HG02642 (cell line): ENCODE measurements around the gene CCDC154.
"Not testable (repeated sequence)": the region's sequence is repeated elsewhere in the genome, so short reads cannot be mapped to it uniquely, and the experiment has no call there.

ENCODE experiments used
- ATAC-seq: cut with Tn5 transposase; IDR thresholded peaks from one replicate; pipeline ENCODE4 v1.9.1; 2021; ENCODE audit warnings: mild to moderate bottlenecking; ENCODE audit not compliant: unreplicated experiment, poor library complexity

The CCDC154 gene

DNA sequence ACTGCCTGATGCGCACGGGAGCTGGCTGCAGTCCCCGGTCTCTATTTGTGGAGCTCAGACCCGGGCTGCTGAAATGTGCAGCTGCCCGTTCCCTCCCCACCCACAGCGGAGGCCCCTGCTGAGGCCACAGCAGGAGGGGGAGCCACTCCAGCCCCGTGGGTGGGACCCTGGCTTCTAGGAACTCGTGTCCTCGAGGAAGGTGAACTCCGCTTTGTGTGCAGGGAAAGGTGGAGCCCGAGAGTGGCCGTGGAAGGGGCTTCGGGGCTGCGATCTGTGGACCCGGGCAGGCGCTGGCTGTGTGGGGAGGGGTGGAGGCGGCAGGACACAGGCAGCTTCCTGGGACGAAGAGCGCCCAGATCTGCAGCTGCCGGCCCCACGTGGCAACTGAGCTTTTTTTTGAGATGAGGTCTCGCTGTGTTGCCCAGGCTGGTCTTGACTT lies 2.9 kb downstream of the CCDC154 start:
- ATAC-seq: no peak

DNA sequence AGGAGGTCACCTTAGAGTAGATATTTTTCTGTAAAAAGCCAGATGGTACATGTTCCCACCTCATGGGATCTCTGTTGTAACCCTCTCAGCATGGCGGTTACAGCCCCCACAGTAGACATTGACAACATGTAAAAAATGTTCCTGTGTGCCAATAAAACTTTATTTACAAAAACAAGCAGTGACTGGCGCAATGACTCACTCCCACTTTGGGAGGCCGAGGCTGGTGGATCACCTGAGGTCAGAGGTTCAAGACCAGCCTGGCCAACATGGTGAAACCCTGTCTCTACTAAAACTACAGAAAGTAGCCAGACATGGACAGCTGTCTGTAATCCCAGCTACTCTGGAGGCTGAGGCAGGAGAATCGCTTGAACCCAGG lies 4.7 kb downstream of the CCDC154 start:
- not testable (repeated sequence) for ATAC-seq

DNA sequence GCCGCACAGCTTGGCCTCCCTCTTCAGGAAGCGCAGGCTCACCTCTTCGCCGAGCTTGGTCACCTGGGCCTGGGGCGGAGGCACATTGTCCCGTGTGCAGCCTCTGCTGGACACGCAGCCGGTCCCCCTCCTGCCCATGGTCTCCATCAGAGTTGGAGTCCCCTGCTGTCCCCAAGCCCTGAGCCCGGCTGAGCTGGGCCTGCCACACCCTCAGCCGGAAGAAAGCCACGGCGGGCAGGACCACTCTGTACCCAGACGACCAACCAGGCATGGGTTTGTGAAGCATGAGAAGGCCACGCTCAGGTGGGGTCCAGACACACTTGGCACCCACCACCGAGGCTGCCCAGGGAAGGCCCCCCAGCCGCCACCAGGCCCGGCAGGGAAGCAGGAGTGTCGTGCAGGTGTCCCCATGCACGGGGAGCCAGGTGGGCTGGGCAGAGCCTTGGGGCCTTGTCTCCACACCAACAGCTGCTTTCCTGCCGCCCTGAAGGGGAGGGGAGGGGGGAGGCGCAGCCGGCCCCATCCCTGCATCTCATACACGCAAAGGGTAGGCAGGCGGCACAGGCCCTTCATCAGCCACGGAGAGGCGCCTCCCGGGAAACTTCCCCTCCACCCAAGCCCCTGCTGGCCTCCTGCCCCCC lies 5.2 kb downstream of the CCDC154 start:
- ATAC-seq: no peak

DNA sequence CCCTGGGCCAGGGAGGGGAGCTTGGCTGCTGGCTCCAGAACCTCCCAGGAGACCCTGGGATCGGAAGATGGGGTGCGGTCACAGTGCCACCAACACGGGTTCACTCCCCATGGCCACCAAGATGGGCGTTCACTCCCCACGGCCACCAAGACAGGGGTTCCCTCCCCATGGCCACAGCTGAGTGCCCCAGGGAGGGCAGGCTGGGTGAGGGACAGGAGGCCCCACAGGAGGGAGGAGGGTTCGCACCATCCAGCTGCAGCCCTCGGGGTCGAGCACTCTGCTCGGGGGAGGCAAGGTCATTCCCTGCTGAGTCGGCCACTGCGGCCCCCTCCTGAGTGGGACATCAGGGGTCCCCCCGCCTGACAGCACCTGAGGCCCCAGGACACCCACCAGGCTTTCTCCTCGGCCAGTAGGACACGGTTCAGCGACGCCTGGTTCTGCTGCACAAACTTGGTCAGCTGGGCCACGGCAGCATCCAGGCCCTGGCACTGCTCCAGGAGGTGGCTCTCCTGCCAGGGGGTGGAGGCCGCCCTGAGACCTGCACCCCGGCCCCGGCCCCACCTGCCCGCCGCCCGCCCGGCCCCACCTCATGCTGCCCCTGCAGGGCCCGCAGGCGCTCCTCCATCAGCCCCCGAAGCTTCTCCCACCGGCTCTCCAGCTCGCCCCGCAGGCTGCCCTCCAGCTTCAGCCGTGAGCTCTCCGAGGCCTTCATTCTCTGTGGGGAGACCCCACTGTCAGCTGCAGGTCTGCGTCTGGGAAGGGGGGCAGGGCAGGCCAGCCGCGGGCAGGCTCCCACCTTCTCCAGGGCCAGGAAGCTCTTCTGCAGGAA lies 5.9 kb downstream of the CCDC154 start:
- ATAC-seq: no peak

DNA sequence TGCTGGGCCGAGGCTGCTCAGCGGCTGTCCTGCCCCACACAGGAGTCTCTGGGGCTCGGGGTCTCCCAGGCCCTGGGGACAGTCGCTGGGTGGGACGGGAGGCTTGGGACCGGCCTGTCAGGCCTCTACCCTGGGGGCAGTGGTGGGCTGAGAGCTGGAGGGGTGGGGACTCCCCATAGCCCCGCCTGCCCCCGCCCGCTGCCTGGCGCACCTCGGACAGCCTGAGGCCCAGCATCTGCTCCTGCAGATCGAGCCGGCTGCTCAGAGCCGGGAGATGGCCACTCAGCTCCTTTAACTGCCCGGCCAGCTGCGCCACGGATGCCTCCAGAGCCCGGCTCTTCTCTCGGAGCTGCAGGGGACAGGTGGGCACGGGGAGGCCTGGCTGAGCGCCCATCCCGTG lies 6.8 kb downstream of the CCDC154 start:
- ATAC-seq: no peak

DNA sequence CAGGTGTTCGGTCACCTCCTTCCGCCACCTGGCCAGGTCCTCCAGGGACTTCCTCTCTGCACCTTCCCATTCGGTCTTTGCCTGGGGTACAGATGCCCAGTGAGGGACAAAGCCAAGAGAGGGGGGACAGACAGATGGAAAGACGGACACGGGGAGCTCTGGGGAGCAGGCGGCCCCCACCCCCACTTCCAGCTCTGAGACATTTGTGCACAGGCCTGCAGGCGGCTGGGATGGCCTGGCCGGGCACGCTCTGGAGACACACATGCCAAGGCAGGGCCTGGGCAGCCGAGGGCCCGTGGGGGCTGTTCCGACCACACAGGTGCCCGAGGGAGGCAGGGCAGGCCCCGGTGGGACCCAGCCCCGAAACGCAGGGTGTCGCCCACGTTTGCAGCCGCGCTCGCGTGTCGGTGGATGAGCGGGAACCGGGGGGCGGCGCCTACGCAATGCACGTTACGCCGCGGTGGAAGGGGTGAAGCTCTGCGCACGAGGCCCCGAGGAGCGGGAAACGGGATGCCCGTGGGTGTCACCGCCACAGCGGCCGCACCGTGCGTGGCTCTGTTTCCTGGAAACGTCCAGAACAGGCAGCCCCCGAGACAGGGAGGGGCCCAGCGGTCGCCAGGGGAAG lies 7.5 kb downstream of the CCDC154 start:
- no peak for ATAC-seq

DNA sequence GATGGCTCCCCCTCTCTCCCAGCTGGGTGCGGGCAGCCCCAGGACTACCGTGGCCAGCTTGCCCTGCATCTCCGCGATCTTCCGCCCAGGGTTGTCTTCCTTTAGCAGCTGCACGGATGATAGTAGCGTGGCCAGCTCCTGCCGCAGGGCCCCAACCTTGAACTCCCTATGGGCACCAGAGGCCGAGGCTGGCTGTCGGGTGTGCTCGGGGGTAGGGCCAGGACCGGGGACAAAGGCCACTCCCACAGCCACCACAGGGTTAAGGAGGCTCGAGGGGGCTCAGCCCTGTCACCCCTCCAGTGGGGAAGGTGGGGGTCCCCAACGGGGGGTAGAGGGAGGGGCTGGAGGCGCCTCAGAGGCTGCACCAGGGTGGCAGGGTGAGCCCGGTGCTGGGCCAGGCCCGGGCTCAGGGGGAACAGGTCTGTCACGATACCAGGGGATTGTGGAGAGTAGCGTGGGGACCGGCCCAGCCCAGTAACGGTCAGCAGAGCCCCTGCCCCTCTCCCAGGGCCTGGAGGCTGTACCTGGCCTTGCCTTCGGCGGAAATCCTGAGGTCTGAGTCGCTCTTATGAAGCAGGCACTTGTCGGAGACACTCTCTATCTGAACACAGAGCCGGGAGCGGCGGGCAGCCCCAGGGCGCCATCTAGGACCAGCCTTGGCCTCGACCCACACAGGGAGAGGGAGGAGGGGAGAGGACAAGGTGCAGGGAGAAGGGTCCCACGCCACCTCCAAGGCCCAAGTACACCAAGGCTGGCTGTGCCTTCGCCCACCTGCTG lies 8.2 kb downstream of the CCDC154 start:
- ATAC-seq: no peak

DNA sequence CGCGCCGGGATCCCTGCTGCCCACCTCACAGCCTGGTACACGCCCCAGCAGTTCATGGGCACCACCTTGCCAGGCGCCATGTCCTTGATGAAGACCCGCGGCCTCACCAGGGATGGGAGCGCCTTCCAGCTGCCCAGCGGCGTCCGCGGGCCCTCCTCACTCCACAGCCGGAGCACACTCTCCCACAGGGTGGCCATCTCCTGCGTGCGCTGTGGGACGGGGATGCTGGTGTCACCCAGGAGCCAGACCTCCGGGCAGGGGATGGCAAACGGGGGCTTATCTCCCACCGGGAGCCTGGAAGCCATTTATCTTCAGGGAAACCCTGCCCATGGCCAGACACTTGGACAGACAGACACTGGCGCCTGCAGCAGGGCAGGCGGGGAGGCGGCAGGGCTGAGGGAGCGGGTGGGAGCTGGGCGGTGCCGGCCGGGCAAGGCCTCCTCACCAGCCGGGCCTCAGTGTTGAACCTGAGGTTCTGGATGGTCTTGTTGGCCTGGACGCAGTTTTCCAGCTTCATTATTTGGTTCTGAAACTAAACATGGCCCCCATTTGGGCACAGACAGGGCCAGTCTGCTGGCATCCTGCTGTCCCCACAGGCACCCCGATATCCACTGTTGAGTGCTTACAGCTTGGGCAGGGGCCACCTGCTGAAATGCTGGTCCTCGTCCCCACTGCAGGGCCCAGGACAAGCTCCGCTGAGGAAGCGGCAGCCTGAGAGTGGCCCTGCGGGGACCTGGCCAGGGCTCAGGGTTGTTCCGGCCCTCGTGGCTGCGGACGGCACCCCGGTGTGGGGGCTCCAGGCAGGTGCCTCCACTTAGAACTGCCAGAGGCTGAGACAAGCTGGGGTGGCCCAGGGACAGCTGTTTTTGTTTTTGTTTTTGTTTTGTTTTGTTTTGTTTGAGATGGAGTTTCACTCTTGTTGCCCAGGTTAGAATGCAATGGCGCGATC lies 9.4 kb downstream of the CCDC154 start:
- ATAC-seq: no peak

DNA sequence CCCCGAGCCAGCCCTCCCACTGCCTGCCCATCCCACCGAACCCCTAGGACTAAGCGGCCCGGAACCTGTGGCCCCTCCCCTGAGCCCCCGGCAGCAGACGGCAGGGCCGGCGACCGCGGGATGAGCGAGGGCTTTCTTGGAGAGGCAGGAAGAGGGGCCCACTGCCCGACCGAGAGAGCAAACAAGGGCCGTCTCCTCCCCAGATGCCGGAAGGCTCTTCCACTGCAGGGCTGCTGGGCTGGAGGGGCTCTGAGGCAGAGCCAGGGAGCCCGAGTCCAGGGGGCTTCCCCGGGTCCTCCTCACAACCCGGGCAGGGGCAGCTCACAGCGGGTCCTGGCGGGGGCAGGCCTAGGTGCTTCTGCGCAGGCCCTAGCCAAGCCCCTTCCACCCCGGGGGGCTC lies 10.6 kb downstream of the CCDC154 start:
- ATAC-seq: no peak

DNA sequence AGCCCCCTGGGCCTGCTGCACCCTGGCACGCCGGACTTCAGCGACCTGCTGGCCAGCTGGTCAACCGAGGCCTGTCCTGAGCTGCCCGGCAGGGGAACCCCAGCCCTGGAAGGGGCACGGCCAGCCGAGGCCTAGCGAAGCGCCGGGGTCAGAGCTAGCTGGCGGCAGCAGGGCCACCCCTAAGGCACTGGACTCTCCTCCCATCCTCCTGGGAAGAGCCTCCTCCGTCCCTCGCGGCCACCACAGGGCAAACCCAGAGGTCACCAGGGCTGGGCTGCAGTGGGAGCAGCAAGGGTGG lies 11.1 kb downstream of the CCDC154 start:
- no peak for ATAC-seq

DNA sequence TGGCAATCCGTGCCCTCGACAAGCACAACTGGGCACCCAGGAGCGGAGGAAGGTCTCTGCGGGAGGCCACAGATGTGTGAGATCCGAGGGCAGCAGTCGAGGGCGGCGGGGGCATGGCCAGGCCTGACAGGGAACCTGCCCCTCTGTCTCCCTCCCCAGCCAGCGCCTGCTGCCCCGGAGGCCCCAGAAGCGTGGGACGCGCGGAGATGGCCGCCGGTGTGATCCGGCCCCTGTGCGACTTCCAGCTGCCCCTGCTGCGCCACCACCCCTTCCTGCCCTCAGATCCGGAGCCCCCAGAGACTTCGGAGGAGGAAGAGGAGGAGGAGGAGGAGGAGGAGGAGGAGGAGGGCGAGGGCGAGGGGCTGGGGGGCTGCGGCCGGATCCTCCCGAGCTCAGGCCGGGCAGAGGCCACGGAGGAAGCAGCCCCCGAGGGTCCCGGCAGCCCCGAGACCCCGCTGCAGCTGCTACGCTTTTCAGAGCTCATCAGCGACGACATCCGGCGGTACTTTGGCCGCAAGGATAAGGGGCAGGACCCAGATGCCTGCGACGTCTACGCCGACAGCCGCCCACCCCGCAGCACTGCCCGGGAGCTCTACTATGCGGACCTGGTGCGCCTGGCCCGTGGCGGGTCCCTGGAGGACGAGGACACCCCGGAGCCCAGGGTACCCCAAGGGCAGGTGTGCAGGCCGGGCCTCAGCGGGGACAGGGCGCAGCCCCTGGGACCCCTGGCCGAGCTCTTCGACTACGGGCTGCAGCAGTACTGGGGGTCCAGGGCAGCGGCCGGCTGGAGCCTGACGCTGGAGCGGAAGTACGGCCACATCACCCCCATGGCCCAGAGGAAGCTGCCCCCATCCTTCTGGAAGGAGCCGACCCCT lies 11.7 kb downstream of the CCDC154 start:
- ATAC-seq: no peak

DNA sequence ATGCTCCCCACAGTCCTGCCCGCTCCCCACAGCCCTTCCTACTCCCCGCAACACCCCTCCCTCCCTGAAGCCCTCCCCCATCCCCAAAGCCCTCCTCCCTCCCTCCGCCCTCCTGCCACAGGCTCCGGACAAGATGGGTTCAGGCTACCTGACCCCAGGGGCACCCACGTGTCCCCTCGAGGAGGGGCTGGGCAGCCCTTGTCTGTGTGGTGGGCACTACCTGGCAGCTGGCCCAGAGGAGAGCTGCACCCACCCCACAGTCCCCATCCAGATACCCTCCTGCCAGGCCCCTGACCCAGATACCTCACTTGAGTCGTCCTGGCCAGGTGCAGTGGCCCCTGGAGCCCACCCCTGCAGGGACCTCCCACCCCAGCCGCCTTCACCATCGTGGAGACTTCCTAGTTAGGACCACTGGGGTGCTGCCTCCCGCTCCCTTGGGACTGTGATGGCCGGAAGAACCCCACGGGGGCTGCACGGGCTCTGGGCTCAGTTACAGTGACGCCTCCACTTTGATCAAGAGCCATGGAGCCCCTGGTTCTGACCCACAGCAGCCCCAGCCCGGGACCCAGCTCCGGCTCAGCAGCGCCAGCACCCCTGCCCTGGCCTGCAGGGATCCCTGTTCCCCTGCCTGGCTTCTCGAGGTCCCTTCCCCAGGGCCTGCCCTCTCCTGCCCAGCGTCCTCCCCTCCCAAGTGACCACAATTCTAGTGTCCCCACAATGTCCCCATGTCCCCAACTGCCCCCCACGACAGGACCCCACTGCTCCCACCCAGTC lies 12.7 kb downstream of the CCDC154 start:
- ATAC-seq: no peak

DNA sequence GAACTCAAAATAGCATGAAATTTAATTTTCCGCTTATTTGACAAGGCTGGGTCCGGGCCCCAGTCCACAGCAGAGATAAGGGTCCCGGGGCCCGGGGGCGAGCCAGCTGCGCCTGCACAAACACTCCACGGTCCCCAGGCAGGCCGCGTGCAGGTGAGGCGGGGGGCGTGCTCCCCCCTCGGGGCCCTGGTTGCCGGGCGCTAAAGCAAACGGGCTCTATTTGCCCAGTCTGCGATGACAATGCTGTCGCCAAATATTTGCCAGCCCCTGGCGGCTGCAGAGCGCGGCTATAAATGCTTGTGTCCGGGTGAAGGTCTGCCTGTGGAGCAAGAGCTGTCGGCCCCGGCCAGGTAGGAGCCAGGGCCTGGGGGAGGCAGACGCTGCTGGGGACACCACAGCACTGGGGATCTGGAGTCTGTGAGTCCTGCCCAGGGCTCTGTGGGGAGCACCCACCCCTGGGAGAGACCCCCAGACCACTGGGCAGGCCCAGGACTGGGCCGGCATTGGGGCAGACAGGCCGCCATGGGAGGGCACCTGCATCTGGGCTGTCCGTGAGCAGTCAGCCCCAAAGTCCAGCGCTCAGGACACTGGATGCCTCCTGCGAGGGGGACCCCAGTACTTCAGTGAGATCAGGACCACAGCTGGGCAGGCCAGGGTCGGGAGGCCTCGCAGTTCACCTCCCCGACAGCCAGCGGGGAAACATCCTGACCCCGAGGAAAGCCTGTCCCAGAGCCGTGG lies 13.4 kb downstream of the CCDC154 start, which contains the start of gene PERCC1:
Gene PERCC1 (plus strand): TSS at position 320 of the 738 bp plus-strand sequence. CDS start 1,516 bp downstream, outside the sequence.
- no peak for ATAC-seq

DNA sequence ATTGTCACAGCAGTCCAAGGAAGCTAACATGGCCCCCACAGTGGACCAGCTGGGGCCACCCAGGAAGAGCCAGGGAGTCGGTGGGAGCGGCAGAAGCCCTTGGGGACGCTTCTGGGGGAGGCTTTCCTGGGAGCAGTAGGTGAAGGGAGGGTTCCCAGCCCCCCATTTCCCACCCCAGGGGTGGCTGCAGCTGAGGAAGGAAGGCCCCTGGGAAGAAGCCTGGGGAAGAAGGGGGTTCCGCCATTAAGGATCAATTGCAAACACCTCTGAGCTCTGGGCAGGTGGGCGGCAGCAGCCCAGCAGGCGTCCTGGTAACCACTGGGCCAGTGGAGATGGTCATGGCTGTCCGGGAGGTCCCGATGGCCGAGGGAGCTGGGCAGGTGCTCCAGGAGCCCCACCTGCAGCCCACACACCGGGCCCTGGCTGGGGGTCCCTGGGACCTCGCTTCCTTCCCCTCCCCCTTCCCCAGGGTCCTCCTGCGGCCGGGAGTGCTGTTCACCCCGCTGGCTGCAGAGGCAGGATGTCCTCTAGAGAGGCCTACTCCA lies 14.1 kb downstream of the CCDC154 start:
- no peak for ATAC-seq

DNA sequence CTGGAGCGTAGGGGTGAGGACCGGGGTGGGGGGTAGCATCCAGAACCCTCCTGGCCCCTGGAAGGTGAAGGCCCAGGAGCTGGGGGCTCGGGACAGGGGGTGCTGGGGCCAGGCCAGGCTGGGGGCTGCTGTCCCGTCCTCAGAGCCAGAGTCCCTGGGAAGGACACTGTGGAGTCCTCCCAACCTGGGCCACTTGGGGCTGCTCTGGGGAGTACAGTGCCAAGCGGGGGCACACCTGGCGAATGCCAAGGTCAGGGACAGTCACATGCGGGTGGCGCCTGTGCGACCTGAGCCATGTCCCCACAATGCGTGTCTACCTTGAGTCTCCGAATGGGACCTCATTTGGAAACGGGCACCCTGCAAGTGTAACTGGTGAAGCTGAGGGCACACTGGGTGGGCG lies 14.7 kb downstream of the CCDC154 start:
- no peak for ATAC-seq

DNA sequence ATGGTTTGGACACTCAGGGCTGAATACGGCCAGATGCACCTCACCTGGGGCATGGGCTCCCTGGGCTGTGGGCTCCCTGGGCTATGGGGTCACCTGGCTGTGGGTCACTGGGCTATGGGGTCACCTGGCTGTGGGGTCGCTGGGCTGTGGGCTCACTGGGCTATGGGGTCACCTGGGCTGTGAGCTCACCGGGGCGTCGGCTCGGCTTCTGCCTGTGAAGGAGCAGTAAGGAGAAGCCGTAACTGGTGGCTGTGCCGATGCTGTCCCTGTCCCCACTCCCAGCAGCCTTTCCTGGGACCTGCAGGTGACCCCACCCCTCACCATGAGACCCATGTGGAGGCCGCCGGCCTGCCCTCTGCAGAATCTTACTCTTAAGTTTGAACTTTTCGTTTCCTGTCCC lies 15.3 kb downstream of the CCDC154 start:
- ATAC-seq: no peak

DNA sequence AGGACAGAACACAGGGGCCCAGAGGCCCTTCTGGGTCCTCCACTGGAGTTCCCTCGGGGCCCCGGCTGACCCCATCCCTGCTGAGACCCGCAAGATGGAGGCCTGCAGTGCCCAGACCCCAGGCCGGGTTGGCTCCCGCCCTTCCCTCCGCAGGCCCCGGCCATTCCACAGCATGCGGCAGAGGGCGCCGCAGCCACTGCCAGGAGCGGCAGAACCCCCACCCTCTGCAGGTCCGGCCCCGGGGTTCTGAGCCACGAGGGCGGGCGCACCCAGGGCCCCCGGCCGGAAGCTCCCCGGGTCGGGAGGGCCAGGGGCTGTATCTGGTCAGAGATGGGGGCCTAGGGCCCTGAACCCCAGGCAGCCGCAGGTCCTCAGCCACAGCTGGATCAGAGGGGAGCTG lies 15.8 kb downstream of the CCDC154 start:
- no peak for ATAC-seq
